Cardiac ventricle fibroblast (primary cell): Measurements from ENCODE around the gene SRSF9. TPM values are rescaled to one million over a fixed set of nuclear protein-coding genes. Genes with fewer than 3 reads are reported as not detected.

ENCODE experiments used
- total RNA-seq: library from RNA; depleted of rRNA; stranded (reverse); fragments of >200 nt; gene quantifications from 2 replicates; pipeline ENCODE4 v1.2.3, GENCODE V29; 2015

Gene SRSF9
- total RNA-seq, result 58.2 and 58.8 TPM in 2 replicates

GRCh38 chr12:120469450-120470149, at the start of gene SRSF9:
SRSF9 (minus strand) TSS chr12:120469748; CDS start chr12:120469609, 139 bp downstream.

GRCh38 chr12:120495731-120496412, 26.3 kb upstream of the SRSF9 start, which contains the start of gene DYNLL1:
DYNLL1 (plus strand) TSS chr12:120496113; CDS start chr12:120496422, 309 bp downstream.

GRCh38 chr12:120445911-120446843, 23.4 kb downstream of the SRSF9 start, which contains the start of the genes GATC and TRIAP1:
GATC (plus strand) TSS chr12:120446444; CDS start chr12:120446481, 37 bp downstream.
TRIAP1 (minus strand) TSS chr12:120446384; CDS start chr12:120446372, 12 bp downstream.

GRCh38 chr12:120437735-120438494, 31.6 kb downstream of the SRSF9 start, which contains the start of gene COX6A1:
COX6A1 (plus strand) TSS chr12:120438113; CDS start chr12:120438127, 14 bp downstream.

Other genes with a start within 250 kb of the SRSF9 start
- 60.2 and 63.2 TPM in 2 replicates for gene PXN, start 204.0 kb downstream of the SRSF9 start, total RNA-seq
- under 0.01 TPM in 2 replicates for gene RNU4-2, start 177.8 kb downstream of the SRSF9 start, total RNA-seq
- gene RNU4-1, start 176.5 kb downstream of the SRSF9 start, total RNA-seq, result under 0.01 TPM in 2 replicates
- 0.50 and 2.6 TPM in 2 replicates for gene SIRT4, start 167.4 kb downstream of the SRSF9 start, total RNA-seq
- gene PLA2G1B, start 142.0 kb downstream of the SRSF9 start, total RNA-seq, result not detected in 2 replicates
- not detected in 2 replicates for gene MSI1, start 100.6 kb downstream of the SRSF9 start, total RNA-seq
- 355 and 387 TPM in 2 replicates for gene COX6A1, start 31.6 kb downstream of the SRSF9 start, total RNA-seq
- gene TRIAP1, start 23.4 kb downstream of the SRSF9 start, total RNA-seq, result 22.5 and 27.4 TPM in 2 replicates
- 15.5 and 15.8 TPM in 2 replicates for gene GATC, start 23.3 kb downstream of the SRSF9 start, total RNA-seq
- 242 and 291 TPM in 2 replicates for gene DYNLL1, start 26.4 kb upstream of the SRSF9 start, total RNA-seq
- gene COQ5, start 59.4 kb upstream of the SRSF9 start, total RNA-seq, result 17.8 and 24.1 TPM in 2 replicates
- gene RNF10, start 64.6 kb upstream of the SRSF9 start, total RNA-seq, result 78.5 and 86.4 TPM in 2 replicates
- 16.7 and 20.7 TPM in 2 replicates for gene POP5, start 111.7 kb upstream of the SRSF9 start, total RNA-seq
- gene CABP1, start 170.9 kb upstream of the SRSF9 start, total RNA-seq, result 0.44 TPM in 1 of 2 replicates, not detected in the other
- 72.6 and 74.4 TPM in 2 replicates for gene MLEC, start 217.4 kb upstream of the SRSF9 start, total RNA-seq
- 23.8 and 25.9 TPM in 2 replicates for gene UNC119B, start 240.7 kb upstream of the SRSF9 start, total RNA-seq